ENCODE measurements around the gene LSP1.

GRCh38 chr11:1815751-1816150 lies 37.1 kb upstream of the LSP1 start:
- no peak for TF ChIP-seq REST (IDR thresholded peaks at IDR 0.05; ENCODE audit: low read depth)
- TF ChIP-seq CEBPB (IDR thresholded peaks at IDR 0.05): no peak
- TF ChIP-seq YY1 (IDR thresholded peaks at IDR 0.05; ENCODE audit: low read depth): no peak
- TF ChIP-seq NFIC (IDR thresholded peaks at IDR 0.05): no peak
- no peak for TF ChIP-seq TCF12 (IDR thresholded peaks at IDR 0.05; ENCODE audit: low read depth)
- TF ChIP-seq MAX (IDR thresholded peaks at IDR 0.05): no peak
- no peak for TF ChIP-seq CREB1 (IDR thresholded peaks at IDR 0.05; ENCODE audit: low read depth)
- no peak for TF ChIP-seq ZBTB7A (IDR thresholded peaks at IDR 0.05; ENCODE audit: low read depth)
- TF ChIP-seq FOXM1 (IDR thresholded peaks at IDR 0.05; ENCODE audit: borderline replicate concordance, low read depth): no peak
- TF ChIP-seq EP300 (IDR thresholded peaks at IDR 0.05; ENCODE audit: borderline replicate concordance): no peak
- no peak for TF ChIP-seq TAF1 (IDR thresholded peaks at IDR 0.05; ENCODE audit: low read depth)
- no peak for TF ChIP-seq TEAD4 (IDR thresholded peaks at IDR 0.05)
- TF ChIP-seq RAD21 (IDR thresholded peaks at IDR 0.05; ENCODE audit: low read depth): no peak
- TF ChIP-seq EGR1 (IDR thresholded peaks at IDR 0.05): no peak

Data from Ishikawa (cell line).